ENCODE results near the gene S100B. TPM values are rescaled to one million over a fixed set of nuclear protein-coding genes. Genes with fewer than 3 reads are reported as not detected.

The S100B gene
- total and polyA plus RNA-seq, 2 of the 13 experiments (the other 11 are each of a cell fraction or from before 2014, with no cell fraction given) = not detected

DNA sequence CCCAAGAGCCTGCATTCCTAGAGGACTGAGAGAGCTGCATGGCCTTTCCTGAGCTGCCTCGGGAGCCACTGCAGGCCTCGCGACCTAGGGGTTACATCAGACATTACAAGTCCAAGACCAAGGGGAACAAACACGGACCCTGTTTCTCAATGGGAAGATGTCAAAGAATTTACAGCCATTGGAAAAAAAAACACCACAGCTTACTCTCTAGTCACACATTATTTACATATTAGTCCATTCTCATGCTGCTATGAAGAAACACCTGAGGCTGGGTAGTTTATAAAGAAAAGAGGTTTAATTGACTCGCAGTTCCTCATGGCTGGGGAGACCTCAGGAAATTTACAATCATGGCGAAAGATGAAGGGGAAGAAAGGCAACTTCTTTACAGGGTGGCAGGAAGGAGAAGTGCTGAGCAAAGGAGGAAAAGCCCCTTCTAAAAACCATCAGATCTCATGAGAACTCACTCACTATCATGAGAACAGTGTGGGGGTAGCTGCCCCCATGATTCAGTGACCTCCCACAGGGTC lies 22.2 kb upstream of the S100B start (continued):
- no peak for TF ChIP-seq ZKSCAN8 (CRISPR knock-in tag; IDR thresholded peaks at IDR 0.05; ENCODE audit: borderline replicate concordance)
- no peak for TF ChIP-seq BRCA1 (CRISPR knock-in tag; IDR thresholded peaks at IDR 0.05)
- no peak for TF ChIP-seq ZNF792 (CRISPR knock-in tag; IDR thresholded peaks at IDR 0.05)
- TF ChIP-seq ZNF101 (CRISPR knock-in tag; IDR thresholded peaks at IDR 0.05; ENCODE audit: borderline replicate concordance, low read depth) = no peak
- no peak for TF ChIP-seq ZNF670 (CRISPR knock-in tag; IDR thresholded peaks at IDR 0.05; ENCODE audit: borderline replicate concordance)
- no peak for TF ChIP-seq KAT2B (IDR thresholded peaks at IDR 0.05; ENCODE audit: borderline replicate concordance, low read depth, low read length)
- no peak for TF ChIP-seq PPARG (CRISPR knock-in tag; conservative IDR thresholded peaks at IDR 0.05)
- TF ChIP-seq SOX6 (IDR thresholded peaks at IDR 0.05) = no peak
- peak; percentile 34; the same call in 1 of the 2 replicates for TF ChIP-seq SOX6 (CRISPR knock-in tag; IDR thresholded peaks at IDR 0.05)
- TF ChIP-seq SKI (IDR thresholded peaks at IDR 0.05; ENCODE audit: partially characterized antibody) = peak; percentile 89
- no peak for TF ChIP-seq EZH2 (conservative IDR thresholded peaks at IDR 0.05; ENCODE audit: low read depth, low read length)
- no peak for TF ChIP-seq ZEB1 (IDR thresholded peaks at IDR 0.05; ENCODE audit: insufficient replicate concordance, low read depth)
- TF ChIP-seq PHB2 (IDR thresholded peaks at IDR 0.05; ENCODE audit: partially characterized antibody) = no peak
- no peak for TF ChIP-seq TAF15 (IDR thresholded peaks at IDR 0.05; ENCODE audit: low read depth, low read length, poor library complexity, severe bottlenecking)
- no peak for TF ChIP-seq NFRKB (IDR thresholded peaks at IDR 0.05)
- no peak for TF ChIP-seq RAD51 (IDR thresholded peaks at IDR 0.05; ENCODE audit: borderline replicate concordance)
- TF ChIP-seq ZNF430 (CRISPR knock-in tag; IDR thresholded peaks at IDR 0.05) = no peak
- TF ChIP-seq ZNF891 (CRISPR knock-in tag; IDR thresholded peaks at IDR 0.05) = no peak
- TF ChIP-seq ZBTB8A (CRISPR knock-in tag; IDR thresholded peaks at IDR 0.05; ENCODE audit: borderline replicate concordance, low read depth) = no peak
- no peak for TF ChIP-seq BRF2 (CRISPR knock-in tag; IDR thresholded peaks at IDR 0.05)
- TF ChIP-seq ADNP (CRISPR knock-in tag; IDR thresholded peaks at IDR 0.05) = no peak
- TF ChIP-seq NPAS2 (CRISPR knock-in tag; IDR thresholded peaks at IDR 0.05; ENCODE audit: borderline replicate concordance) = no peak
- TF ChIP-seq REL (CRISPR knock-in tag; conservative IDR thresholded peaks at IDR 0.05) = no peak
- TF ChIP-seq ZNF770 (CRISPR knock-in tag; IDR thresholded peaks at IDR 0.05) = no peak
- TF ChIP-seq HMG20A (CRISPR knock-in tag; IDR thresholded peaks at IDR 0.05; ENCODE audit: borderline replicate concordance) = peak; percentile 45; the same call in 1 of the 2 replicates
- TF ChIP-seq NFE2L1 (CRISPR knock-in tag; IDR thresholded peaks at IDR 0.05; ENCODE audit: borderline replicate concordance) = no peak
- TF ChIP-seq ZNF678 (CRISPR knock-in tag; IDR thresholded peaks at IDR 0.05) = no peak
- TF ChIP-seq, protein P1, sequence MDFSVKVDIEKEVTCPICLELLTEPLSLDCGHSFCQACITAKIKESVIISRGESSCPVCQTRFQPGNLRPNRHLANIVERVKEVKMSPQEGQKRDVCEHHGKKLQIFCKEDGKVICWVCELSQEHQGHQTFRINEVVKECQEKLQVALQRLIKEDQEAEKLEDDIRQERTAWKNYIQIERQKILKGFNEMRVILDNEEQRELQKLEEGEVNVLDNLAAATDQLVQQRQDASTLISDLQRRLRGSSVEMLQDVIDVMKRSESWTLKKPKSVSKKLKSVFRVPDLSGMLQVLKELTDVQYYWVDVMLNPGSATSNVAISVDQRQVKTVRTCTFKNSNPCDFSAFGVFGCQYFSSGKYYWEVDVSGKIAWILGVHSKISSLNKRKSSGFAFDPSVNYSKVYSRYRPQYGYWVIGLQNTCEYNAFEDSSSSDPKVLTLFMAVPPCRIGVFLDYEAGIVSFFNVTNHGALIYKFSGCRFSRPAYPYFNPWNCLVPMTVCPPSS (IDR thresholded peaks at IDR 0.05) = no peak
- TF ChIP-seq FOXO1 (CRISPR knock-in tag; IDR thresholded peaks at IDR 0.05) = no peak
- no peak for TF ChIP-seq ZNF878 (CRISPR knock-in tag; IDR thresholded peaks at IDR 0.05)

All from HepG2 (cell line).